ENCODE measurements around the gene POLG2. TPM values are rescaled to one million over a fixed set of nuclear protein-coding genes. Genes with fewer than 3 reads are reported as not detected.

POLG2 gene
- total RNA-seq, 2 donors from 2014 or later, result 38.8 to 40.9 TPM

DNA sequence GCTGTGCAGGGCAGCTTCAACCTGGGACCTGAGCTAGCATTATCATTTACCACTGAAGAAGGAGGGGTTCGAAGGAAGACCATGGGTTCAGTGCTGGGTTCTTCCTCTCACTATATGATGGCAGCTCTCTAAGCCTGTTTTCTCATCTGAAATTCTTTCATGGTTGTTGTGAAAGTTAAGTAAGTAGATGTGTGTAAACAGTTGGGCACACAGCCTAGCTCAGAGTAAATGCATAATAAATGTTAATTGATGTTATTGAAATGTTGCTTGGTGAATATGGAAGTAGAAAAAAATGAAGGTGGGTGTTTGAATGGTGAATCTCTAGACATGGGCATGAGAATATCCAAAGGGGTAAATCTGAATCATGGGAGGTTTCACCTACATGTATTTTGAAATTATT is 19.0 kb upstream of the POLG2 start:
- H3K9me3 Mint-ChIP-seq, result no peaks in the 10 kb centered on the region

DNA sequence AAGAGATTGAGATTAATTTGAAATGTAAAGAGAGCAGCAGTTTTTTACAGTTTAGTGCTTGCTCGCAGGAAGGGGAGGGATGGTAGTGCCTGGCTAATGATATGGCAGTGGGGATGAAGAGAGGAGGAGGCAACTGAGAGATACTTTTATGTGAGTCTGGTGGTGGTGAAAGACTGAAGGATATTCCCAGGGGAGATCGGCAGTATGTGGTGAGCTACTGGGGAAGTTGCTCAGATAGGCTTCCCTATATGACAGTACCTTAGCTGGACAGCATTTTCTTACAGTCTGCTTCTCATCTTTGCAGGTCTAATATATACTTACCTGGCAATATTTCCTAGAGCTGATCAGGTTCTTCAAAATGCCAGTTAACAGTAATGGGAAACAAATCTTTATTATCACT is 18.6 kb upstream of the POLG2 start:
- ATAC-seq (replicated peaks), result no peak
- Mint-ChIP-seq H3K36me3 (ENCODE audit: low read depth) (peaks cover 100% of the 10 kb centered on the region), H3K4me3 (no peak overlapping the region), H3K9me3 (no peaks in the 10 kb centered on the region), H3K27me3 (no peaks in the 10 kb centered on the region), H3K4me1 (peaks cover 15% of the 10 kb centered on the region), H3K27ac (peak overlapping the region; percentile 12)

More for the DNA sequence above, 19.0 kb upstream of the POLG2 start:
- Mint-ChIP-seq H3K27me3 (no peaks in the 10 kb centered on the region), H3K36me3 (ENCODE audit: low read depth) (peaks cover 100% of the 10 kb centered on the region), H3K27ac (peak overlapping the region; percentile 12), H3K4me3 (no peak overlapping the region), H3K4me1 (peaks cover 15% of the 10 kb centered on the region)
- ATAC-seq (replicated peaks), result no peak

DNA sequence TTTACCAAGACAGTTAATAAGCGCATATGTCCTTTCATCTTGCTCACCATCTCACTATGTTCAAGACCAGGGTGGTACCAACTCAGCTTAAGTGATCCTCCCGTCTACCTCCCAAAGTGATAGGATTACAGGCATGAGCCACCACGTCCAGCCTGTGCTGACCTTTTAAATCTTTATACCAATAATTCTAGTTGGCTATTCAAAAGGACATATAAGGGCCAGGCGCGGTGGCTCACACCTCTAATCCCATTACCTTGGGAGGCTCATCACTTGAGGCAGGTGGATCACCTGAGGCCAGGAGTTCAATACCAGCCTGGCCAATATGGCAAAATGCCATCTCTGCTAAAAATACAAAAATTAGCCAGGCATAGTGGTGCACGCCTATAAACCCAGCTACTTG is 12.3 kb upstream of the POLG2 start:
- Mint-ChIP-seq H3K4me3 (peak overlapping the region; percentile 98), H3K27ac (peak overlapping the region; percentile 21), H3K9me3 (no peaks in the 10 kb centered on the region), H3K27me3 (no peaks in the 10 kb centered on the region), H3K4me1 (peaks cover 24% of the 10 kb centered on the region), H3K36me3 (ENCODE audit: low read depth) (peaks cover 99% of the 10 kb centered on the region)
- ATAC-seq (replicated peaks), result no peak

DNA sequence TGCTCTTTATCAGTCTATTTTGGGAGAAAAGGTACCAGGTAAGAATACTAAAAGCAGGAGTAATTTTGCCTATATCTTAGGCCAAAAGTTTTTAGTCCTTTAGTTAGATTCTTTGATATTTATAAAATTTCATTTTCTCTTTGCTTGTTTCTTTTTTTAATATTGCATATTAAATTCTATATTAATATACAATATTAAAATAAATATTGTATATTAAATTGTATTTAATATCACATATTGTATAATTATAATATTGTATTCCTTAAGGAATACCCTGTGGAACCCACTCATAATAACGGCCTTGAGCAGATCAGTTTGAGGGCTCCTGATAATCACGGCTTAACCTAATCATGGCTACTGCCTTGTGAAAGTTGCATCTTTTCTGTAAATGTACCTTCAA is 11.8 kb upstream of the POLG2 start:
- ATAC-seq (replicated peaks), result no peak
- Mint-ChIP-seq H3K9me3 (no peaks in the 10 kb centered on the region), H3K4me1 (peaks cover 29% of the 10 kb centered on the region), H3K36me3 (ENCODE audit: low read depth) (peaks cover 99% of the 10 kb centered on the region), H3K27ac (peak overlapping the region; percentile 100), H3K27me3 (no peaks in the 10 kb centered on the region), H3K4me3 (peak overlapping the region; percentile 98)

DNA sequence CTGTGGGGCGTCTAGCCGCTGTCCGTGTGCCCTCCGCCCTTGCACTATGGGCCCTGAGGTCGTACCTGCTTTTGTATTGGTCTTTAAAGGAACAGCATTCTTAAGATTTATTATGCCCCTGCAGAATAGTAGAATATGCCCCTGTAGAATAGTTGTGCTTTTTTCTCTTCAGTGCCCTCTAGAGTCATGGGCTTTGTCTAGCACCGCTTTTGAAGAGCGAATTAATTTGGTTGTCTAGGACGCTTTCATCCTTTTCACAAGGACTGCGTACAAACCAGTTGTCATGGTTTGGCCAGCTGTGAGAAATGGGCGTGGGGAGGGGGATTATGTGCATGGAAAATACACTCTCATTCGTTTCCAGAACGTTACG is 10.5 kb upstream of the POLG2 start:
- no peaks in the 10 kb centered on the region for H3K9me3 Mint-ChIP-seq
- no peaks in the 10 kb centered on the region for H3K27me3 Mint-ChIP-seq
- peak; percentile 11 for ATAC-seq (replicated peaks)
- peaks cover 99% of the 10 kb centered on the region for H3K36me3 Mint-ChIP-seq (ENCODE audit: low read depth)
- H3K27ac Mint-ChIP-seq, result peak overlapping the region; percentile 100
- H3K4me1 Mint-ChIP-seq, result peaks cover 39% of the 10 kb centered on the region
- peak overlapping the region; percentile 98 for H3K4me3 Mint-ChIP-seq

DNA sequence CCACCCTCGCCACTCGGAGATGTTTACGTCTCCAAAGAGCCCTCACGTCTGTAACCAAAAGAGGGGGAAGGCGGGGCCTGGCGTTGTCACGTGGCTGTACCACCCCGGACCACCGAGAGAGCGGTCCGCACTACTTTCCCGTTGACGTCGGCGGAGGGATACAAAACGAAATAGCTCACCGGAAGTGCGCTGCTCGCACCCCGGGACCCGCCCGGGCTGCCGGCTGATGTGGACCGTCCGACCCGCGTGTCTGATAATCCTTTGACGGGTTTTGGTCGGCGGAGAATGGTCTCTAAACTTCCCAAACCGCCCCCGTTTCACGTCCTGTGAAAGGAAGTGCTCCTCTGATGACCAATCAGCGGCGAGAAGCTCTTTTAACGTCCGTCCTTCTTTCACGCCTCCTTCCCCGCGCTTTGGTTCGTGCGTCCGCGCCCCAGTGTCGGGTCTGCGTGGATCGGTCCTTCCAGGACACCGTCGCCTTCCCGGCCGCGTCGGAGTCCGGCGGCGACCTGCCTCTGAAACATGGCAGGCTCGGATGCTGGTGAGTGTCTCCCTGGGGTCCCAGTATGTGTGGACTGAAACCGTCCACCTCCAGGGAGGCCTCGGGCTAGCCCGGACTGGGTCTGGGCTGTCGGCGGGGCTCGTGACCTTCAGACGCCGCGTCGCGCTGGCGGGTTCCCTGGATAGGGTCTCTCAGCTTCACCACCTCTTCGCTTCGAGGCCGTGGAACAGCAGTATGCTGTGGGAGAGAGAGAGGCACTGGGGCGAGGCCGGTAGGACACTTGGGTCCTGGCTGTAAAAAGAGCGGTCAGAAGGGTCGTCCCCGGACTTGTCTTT is 9.9 kb upstream of the POLG2 start, which contains the start of gene CEP95:
Gene CEP95, plus strand, starts transcription at position 402 of the 837 bp plus-strand sequence. Its CDS starts 121 bp downstream, at position 523.
- H3K36me3 Mint-ChIP-seq (ENCODE audit: low read depth), result peaks cover 99% of the 10 kb centered on the region
- no peaks in the 10 kb centered on the region for H3K27me3 Mint-ChIP-seq
- ATAC-seq (replicated peaks), result peak; percentile 63
- peak within 1 kb of the TSS; percentile 100 for H3K27ac Mint-ChIP-seq
- no peaks in the 10 kb centered on the region for H3K9me3 Mint-ChIP-seq
- H3K4me1 Mint-ChIP-seq, result peaks cover 44% of the 10 kb centered on the region
- peak within 1 kb of the TSS; percentile 98 for H3K4me3 Mint-ChIP-seq

DNA sequence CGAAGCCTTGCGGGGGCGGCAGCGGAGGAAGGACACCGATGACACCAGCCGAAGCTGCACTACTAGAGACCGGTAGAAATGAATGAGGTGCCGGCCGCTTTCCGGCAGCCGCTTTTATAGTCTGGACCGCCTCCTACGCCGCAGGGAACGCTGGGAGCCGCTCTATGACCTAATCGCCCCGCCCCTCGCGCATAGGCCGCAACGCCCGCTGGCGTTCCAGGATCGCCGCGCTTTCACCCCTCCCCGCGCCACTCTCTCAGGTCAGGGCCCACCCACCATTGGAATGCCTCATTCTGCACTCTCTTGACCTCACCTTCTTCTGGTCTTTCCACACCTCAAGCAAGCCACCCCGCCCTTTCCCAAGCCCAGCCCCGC is 9.3 kb upstream of the POLG2 start, which contains the start of gene DDX5:
Gene DDX5, minus strand, starts transcription at position 89 of the 375 bp plus-strand sequence. CDS start 170 bp downstream, outside the sequence.
- H3K36me3 Mint-ChIP-seq (ENCODE audit: low read depth), result peaks cover 99% of the 10 kb centered on the region
- ATAC-seq (replicated peaks), result peak; percentile 74
- peak within 1 kb of the TSS; percentile 98 for H3K4me3 Mint-ChIP-seq
- H3K27ac Mint-ChIP-seq, result peak within 1 kb of the TSS; percentile 100
- H3K27me3 Mint-ChIP-seq, result no peaks in the 10 kb centered on the region
- no peaks in the 10 kb centered on the region for H3K9me3 Mint-ChIP-seq
- H3K4me1 Mint-ChIP-seq, result peaks cover 50% of the 10 kb centered on the region

DNA sequence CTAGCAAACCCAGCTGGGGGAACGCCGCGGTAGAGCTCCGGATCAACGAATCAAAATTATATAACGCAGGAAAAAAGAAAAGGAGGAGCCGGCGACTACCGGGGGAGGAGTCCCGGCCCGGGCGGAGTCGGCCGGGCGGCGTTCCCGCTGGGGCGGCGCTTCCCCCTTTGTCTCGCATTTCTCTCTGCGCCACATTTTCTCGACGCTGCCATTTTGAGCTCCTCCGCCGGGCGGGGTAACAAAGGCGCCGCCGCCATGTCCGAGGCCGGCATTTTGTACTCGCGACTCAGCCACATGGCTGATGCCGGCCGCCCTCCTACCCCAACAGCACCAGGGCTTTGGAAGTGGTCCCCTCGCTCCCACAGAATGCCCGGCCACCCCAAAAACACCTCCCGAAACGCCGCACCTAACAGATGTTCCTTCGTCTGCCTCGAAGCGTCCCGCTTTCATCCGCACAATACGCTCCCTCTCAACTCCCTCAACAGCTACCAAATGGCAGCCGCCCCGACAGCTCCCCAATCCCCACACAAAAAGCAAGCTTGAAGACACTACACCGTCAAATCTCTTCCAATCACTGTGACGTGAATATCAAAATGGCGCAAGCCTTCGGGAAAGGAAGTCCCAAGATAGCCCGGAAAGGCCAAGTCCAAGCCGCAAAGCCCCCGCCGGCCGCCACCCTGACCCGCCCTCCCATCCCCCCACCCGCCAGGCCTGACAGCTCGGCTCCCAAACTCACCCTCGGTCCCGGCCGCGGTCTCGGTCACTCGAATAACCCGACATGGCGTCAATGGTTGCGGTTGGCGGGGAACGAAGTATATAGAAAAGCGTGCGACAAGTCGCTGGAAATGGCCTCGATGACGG is 8.7 kb upstream of the POLG2 start:
- H3K9me3 Mint-ChIP-seq, result no peaks in the 10 kb centered on the region
- H3K27me3 Mint-ChIP-seq, result no peaks in the 10 kb centered on the region
- H3K27ac Mint-ChIP-seq, result peak overlapping the region; percentile 100
- peaks cover 99% of the 10 kb centered on the region for H3K36me3 Mint-ChIP-seq (ENCODE audit: low read depth)
- peak; percentile 35 for ATAC-seq (replicated peaks)
- H3K4me1 Mint-ChIP-seq, result peaks cover 56% of the 10 kb centered on the region
- peak overlapping the region; percentile 98 for H3K4me3 Mint-ChIP-seq

DNA sequence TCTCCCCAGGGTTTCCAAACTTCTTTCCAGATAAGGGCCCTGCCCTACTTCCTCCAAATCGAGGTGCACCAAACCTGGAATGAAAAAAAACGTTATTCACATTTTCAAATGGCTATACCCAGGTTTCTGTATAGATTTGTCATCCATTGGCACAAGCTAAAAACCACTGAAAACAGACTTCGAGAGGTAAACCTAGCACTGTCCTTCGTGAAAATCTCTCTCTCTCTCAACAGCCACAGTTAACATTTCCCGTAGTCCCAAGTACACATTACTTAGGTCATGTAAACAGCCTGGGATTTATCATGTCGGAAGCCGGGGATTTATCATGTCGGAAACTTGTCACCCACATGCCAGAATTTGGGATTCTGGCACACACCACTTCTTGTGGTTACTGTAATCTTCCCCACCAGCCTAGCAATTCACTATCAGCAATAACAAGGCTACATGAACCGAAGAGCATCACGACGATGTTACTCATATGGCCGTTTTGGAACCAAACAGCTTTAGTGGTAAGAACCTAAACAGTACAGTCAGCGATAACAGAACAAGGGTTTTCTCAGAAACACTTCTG is 8.0 kb upstream of the POLG2 start:
- peak; percentile 36 for ATAC-seq (replicated peaks)
- peak overlapping the region; percentile 98 for H3K4me3 Mint-ChIP-seq
- H3K27ac Mint-ChIP-seq, result peak overlapping the region; percentile 100
- H3K27me3 Mint-ChIP-seq, result no peaks in the 10 kb centered on the region
- H3K36me3 Mint-ChIP-seq (ENCODE audit: low read depth), result peaks cover 99% of the 10 kb centered on the region
- H3K4me1 Mint-ChIP-seq, result peaks cover 64% of the 10 kb centered on the region
- no peaks in the 10 kb centered on the region for H3K9me3 Mint-ChIP-seq

DNA sequence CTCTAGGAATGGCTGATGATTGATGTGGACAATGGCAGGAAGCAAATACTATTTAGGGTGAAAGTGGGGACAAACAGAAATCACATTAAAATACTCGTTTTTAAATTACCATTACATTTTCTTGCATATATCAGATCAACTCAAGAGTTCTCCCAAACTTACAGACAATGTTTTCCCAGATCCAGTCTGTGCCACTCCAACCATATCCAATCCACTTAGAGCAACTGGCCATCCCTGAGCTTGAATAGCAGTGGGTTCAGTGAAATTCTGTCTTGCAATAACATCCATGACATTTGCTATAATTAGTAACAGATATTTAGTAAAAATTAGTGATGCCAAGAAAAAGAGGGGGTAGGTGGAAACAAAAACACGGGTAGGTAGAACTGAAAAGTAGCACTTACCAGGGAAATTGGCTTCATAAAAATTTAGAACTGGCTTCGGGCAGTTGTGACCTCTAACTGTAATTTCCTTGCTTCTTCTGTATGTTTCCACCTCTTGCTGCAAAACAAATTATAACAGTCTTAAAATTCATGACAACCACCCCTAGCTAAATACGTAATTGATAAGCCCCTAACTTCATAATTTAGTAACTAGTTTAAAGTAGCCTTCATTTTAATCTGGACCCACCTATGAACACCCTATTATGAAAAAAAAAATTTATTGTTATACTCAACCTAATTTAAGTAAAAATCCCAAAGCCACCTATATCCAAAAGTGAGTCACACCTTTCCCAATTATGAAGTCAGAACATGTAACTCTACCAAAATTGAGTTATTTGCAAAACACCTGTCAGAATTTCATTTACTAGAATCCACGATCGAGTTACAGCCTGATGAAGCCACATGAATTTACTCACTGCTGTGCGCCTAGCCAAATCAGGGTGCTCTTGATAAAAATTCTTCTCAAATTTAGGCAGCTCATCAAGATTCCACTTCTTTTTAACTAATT is 7.2 kb upstream of the POLG2 start:
- Mint-ChIP-seq H3K4me1 (peaks cover 59% of the 10 kb centered on the region), H3K9me3 (no peaks in the 10 kb centered on the region), H3K36me3 (ENCODE audit: low read depth) (peaks cover 99% of the 10 kb centered on the region), H3K27ac (peak overlapping the region; percentile 100), H3K4me3 (peak overlapping the region; percentile 98), H3K27me3 (no peaks in the 10 kb centered on the region)
- no peak for ATAC-seq (replicated peaks)

DNA sequence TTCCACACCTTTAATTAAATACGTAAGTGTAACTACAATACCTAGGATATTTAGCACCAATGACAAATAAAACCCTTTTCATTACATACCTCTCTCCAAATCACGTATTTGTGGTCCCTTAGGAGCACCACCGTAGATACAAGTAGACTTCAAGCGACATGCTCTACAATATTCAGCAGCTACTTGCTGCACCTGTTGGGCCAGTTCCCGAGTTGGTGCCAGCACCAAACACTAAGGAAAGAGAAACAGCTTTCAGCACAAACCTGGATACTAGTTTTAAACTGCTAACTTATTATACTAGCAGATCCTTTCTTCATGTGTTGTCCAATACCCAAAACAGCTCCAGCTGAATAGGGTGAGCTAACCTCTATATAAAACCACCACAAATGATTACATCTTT is 6.5 kb upstream of the POLG2 start:
- H3K36me3 Mint-ChIP-seq (ENCODE audit: low read depth), result peaks cover 99% of the 10 kb centered on the region
- no peak for ATAC-seq (replicated peaks)
- no peaks in the 10 kb centered on the region for H3K27me3 Mint-ChIP-seq
- peaks cover 61% of the 10 kb centered on the region for H3K4me1 Mint-ChIP-seq
- H3K4me3 Mint-ChIP-seq, result peak overlapping the region; percentile 98
- no peaks in the 10 kb centered on the region for H3K9me3 Mint-ChIP-seq
- peak overlapping the region; percentile 100 for H3K27ac Mint-ChIP-seq

DNA sequence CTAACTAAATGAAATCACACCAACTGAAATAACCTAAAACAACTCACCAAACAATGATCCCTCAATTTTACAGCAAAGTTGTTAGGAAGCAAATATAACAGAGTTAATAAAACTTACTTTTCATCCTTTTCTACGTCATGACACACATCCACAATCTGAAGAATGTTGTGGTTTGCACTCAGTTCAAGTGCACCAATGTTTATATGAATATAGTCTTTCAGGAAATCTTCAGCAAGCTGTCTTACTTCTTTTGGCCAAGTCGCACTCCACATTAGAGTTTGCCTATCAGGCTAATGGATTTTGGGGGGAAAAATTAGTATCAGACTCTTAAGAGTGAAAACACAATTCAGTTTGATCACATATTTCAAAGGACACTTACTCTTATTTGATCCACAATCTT is 6.0 kb upstream of the POLG2 start:
- H3K36me3 Mint-ChIP-seq (ENCODE audit: low read depth), result peaks cover 100% of the 10 kb centered on the region
- peak overlapping the region; percentile 98 for H3K4me3 Mint-ChIP-seq
- H3K9me3 Mint-ChIP-seq, result no peaks in the 10 kb centered on the region
- ATAC-seq (replicated peaks), result no peak
- peaks cover 64% of the 10 kb centered on the region for H3K4me1 Mint-ChIP-seq
- H3K27ac Mint-ChIP-seq, result peak overlapping the region; percentile 100
- no peaks in the 10 kb centered on the region for H3K27me3 Mint-ChIP-seq

DNA sequence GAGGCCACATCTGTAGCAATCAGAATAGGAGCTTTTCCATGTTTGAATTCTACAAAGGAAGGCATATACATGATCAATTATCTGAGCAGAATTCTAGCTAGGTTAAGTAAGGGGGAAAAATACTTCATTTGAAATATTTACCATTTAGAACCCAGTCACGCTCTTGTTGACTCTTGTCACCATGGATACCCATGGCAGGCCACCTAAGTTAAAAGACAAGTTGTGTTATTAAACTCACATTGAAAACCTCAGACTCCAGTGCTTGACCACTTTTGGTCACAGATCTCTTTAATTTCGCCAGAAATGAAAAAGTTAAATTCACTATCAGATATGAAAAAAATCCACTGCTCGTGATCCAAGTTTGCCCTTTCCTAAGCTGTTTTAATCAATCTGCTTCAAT is 5.2 kb upstream of the POLG2 start:
- H3K27ac Mint-ChIP-seq, result peak overlapping the region; percentile 100
- peaks cover 100% of the 10 kb centered on the region for H3K36me3 Mint-ChIP-seq (ENCODE audit: low read depth)
- H3K9me3 Mint-ChIP-seq, result no peaks in the 10 kb centered on the region
- peak overlapping the region; percentile 98 for H3K4me3 Mint-ChIP-seq
- ATAC-seq (replicated peaks), result no peak
- peaks cover 58% of the 10 kb centered on the region for H3K4me1 Mint-ChIP-seq
- H3K27me3 Mint-ChIP-seq, result no peaks in the 10 kb centered on the region
